ENCODE measurements around the gene RALGPS1. TPM values are rescaled to one million over a fixed set of nuclear protein-coding genes. Genes with fewer than 3 reads are reported as not detected.

RALGPS1 gene
- total and polyA plus RNA-seq, 2 donors (not counting 1 experiment from before 2014, with no cell fraction given) = 2.0 to 5.9 TPM

DNA sequence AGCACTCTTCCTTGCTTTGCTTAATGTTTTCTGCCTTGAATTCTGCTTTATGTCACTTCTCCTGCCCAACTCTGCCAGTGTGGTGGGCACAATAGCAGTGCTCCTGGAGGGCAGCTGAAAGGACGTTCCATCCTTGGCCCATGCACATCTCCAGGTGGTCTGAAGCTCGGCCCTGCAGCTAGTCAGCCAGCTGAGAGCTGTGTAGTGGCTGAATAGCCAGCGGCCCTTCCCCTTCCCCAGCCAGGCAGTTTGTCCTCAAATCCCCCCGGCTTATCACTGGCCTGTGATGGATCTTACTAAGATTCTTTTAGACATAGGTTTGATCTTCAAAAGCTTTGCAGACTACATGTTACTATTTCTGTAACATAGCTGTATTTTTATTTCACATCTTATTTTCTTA is 250.5 kb downstream of the RALGPS1 start:
- H3K4me3 ChIP-seq (replicated peaks in 1 of 4; ENCODE audit: control extremely low read depth in 1 of 4, insufficient read depth in 1 of 4, low read depth in 3 of 4, low read length in 4 of 4) = no peak overlapping the region
- no peaks in the 10 kb centered on the region for H3K27me3 ChIP-seq (ENCODE audit: control insufficient read depth, insufficient read depth, low read length)
- H3K4me1 ChIP-seq (ENCODE audit: control insufficient read depth, extremely low read depth, insufficient read depth, low read length) = peaks cover 11% of the 10 kb centered on the region
- no peak overlapping the region for H3K4me2 ChIP-seq (ENCODE audit: extremely low read depth, insufficient read depth, low read length)
- no peaks in the 10 kb centered on the region for H4K20me1 ChIP-seq (ENCODE audit: control insufficient read depth, extremely low read depth, insufficient read depth, low read length)
- TF ChIP-seq, protein P1, sequence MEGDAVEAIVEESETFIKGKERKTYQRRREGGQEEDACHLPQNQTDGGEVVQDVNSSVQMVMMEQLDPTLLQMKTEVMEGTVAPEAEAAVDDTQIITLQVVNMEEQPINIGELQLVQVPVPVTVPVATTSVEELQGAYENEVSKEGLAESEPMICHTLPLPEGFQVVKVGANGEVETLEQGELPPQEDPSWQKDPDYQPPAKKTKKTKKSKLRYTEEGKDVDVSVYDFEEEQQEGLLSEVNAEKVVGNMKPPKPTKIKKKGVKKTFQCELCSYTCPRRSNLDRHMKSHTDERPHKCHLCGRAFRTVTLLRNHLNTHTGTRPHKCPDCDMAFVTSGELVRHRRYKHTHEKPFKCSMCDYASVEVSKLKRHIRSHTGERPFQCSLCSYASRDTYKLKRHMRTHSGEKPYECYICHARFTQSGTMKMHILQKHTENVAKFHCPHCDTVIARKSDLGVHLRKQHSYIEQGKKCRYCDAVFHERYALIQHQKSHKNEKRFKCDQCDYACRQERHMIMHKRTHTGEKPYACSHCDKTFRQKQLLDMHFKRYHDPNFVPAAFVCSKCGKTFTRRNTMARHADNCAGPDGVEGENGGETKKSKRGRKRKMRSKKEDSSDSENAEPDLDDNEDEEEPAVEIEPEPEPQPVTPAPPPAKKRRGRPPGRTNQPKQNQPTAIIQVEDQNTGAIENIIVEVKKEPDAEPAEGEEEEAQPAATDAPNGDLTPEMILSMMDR (conservative IDR thresholded peaks at IDR 0.05 in 1 of 2, IDR thresholded peaks at IDR 0.05 in 1 of 2; ENCODE audit: low read depth in 1 of 2, low read length in 2 of 2) = no peak
- no peak for TF ChIP-seq EZH2 (IDR thresholded peaks at IDR 0.05; ENCODE audit: low read length, missing control alignments)
- no peak for DNase-seq (ENCODE audit: low read depth in 2 of 2)
- H3K36me3 ChIP-seq (ENCODE audit: control insufficient read depth, insufficient read depth, low read length) = no peaks in the 10 kb centered on the region
- H3K9me3 ChIP-seq (ENCODE audit: control insufficient read depth, insufficient read depth, low read depth, low read length) = no peaks in the 10 kb centered on the region
- no peak overlapping the region for H2AFZ ChIP-seq (ENCODE audit: low read length)
- H3K9ac ChIP-seq (ENCODE audit: insufficient read depth, low read length) = no peak overlapping the region
- no peak overlapping the region for H3K27ac ChIP-seq (ENCODE audit: insufficient read depth, low read length)
- H3K79me2 ChIP-seq (ENCODE audit: control insufficient read depth, insufficient read depth, low read length) = no peaks in the 10 kb centered on the region

DNA sequence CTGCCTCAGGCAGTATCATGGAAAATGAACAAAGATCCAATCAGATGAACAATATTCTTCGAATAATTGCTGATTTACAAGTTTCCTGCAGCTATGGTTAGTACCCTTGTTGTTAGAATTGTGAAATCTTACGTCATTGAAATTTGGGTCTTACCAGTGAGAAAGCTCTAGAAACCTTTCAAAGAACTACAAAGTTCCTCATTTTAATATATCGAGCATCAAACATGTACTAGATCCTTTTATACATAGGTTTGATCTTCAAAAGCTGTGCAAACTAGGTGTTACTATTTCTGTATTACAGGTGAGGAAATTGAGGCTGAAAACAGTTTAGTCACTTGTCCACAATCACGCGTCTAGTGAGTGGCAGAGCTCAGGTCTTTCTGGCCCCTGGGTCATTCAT is 251.5 kb downstream of the RALGPS1 start:
- Histone ChIP-seq H3K9me3 (ENCODE audit: control insufficient read depth, insufficient read depth, low read depth, low read length) (no peaks in the 10 kb centered on the region), H2AFZ (ENCODE audit: low read length) (no peak overlapping the region), H3K36me3 (ENCODE audit: control insufficient read depth, insufficient read depth, low read length) (no peaks in the 10 kb centered on the region), H3K4me1 (ENCODE audit: control insufficient read depth, extremely low read depth, insufficient read depth, low read length) (peaks cover 10% of the 10 kb centered on the region), H3K4me3 (replicated peaks in 1 of 4; ENCODE audit: control extremely low read depth in 1 of 4, insufficient read depth in 1 of 4, low read depth in 3 of 4, low read length in 4 of 4) (no peak overlapping the region), H4K20me1 (ENCODE audit: control insufficient read depth, extremely low read depth, insufficient read depth, low read length) (no peaks in the 10 kb centered on the region), H3K27ac (ENCODE audit: insufficient read depth, low read length) (no peak overlapping the region), H3K27me3 (ENCODE audit: control insufficient read depth, insufficient read depth, low read length) (no peaks in the 10 kb centered on the region), H3K79me2 (ENCODE audit: control insufficient read depth, insufficient read depth, low read length) (no peaks in the 10 kb centered on the region), H3K4me2 (ENCODE audit: extremely low read depth, insufficient read depth, low read length) (no peak overlapping the region), H3K9ac (ENCODE audit: insufficient read depth, low read length) (no peak overlapping the region)
- no peak for TF ChIP-seq EZH2 (IDR thresholded peaks at IDR 0.05; ENCODE audit: low read length, missing control alignments)
- TF ChIP-seq, protein P1 (conservative IDR thresholded peaks at IDR 0.05 in 1 of 2, IDR thresholded peaks at IDR 0.05 in 1 of 2; ENCODE audit: low read depth in 1 of 2, low read length in 2 of 2) = no peak
- DNase-seq (ENCODE audit: low read depth in 2 of 2) = no peak

DNA sequence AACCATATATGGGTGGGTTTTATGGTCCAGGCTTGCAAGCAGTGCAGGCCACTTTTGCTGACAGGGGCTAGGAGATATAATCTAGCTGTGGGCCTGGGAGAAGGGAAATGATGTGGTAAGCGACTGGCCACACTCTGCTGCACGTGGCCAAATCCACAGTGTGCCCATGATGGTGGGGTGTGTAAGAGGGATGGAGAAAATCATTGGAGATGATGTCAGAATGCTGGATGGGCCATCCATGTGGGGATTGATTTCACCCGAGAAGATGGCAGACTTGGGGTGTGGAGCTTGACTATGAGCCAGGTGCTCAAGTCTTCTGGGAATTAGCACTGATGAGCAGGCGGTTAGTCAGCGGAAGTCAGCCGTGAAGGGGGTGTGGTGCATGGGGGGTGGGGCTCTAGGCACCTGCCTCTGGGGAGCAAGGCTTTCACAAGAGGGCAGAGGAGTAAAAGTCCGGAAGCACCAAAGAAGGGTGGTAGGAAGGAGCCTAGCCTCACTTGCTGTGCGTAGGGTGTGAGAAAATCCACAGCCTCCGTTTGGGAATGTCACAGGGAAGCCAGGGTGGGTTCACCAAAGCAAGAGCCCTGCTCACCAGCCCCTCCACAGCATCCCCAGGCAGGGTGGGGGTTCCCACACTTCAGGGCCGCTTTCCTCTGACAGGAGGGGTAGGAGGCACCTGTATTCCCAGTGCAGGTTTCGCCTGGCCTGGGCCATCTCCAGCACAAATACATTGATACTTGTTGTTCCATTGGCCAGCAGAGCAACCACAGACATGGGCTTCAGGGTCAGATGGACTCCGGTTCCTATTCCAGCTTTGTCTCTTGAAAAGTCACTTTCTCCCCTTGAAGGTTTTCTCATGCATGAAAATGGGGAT is 252.3 kb downstream of the RALGPS1 start:
- Histone ChIP-seq H3K27me3 (ENCODE audit: control insufficient read depth, insufficient read depth, low read length) (no peaks in the 10 kb centered on the region), H3K36me3 (ENCODE audit: control insufficient read depth, insufficient read depth, low read length) (no peaks in the 10 kb centered on the region), H3K4me3 (replicated peaks in 1 of 4; ENCODE audit: control extremely low read depth in 1 of 4, insufficient read depth in 1 of 4, low read depth in 3 of 4, low read length in 4 of 4) (no peak overlapping the region), H3K4me2 (ENCODE audit: extremely low read depth, insufficient read depth, low read length) (no peak overlapping the region), H3K9me3 (ENCODE audit: control insufficient read depth, insufficient read depth, low read depth, low read length) (no peaks in the 10 kb centered on the region), H3K27ac (ENCODE audit: insufficient read depth, low read length) (no peak overlapping the region), H3K4me1 (ENCODE audit: control insufficient read depth, extremely low read depth, insufficient read depth, low read length) (peaks cover 10% of the 10 kb centered on the region), H3K9ac (ENCODE audit: insufficient read depth, low read length) (no peak overlapping the region), H3K79me2 (ENCODE audit: control insufficient read depth, insufficient read depth, low read length) (no peaks in the 10 kb centered on the region), H2AFZ (ENCODE audit: low read length) (no peak overlapping the region), H4K20me1 (ENCODE audit: control insufficient read depth, extremely low read depth, insufficient read depth, low read length) (no peaks in the 10 kb centered on the region)
- DNase-seq (ENCODE audit: low read depth in 2 of 2) = peak; percentile 36 to 59
- TF ChIP-seq, protein P1 (conservative IDR thresholded peaks at IDR 0.05 in 1 of 2, IDR thresholded peaks at IDR 0.05 in 1 of 2; ENCODE audit: low read depth in 1 of 2, low read length in 2 of 2) = no peak
- no peak for TF ChIP-seq EZH2 (IDR thresholded peaks at IDR 0.05; ENCODE audit: low read length, missing control alignments)

Data from fibroblast of lung (primary cell).